Stomach (tissue), 9 donors: Measurements from ENCODE around the gene GNB1L. TPM values are rescaled to one million over a fixed set of nuclear protein-coding genes. Genes with fewer than 3 reads are reported as not detected.

ENCODE experiments used
- DNase-seq, 2 donors: peaks; one replicate each; pipeline versions ENCODE4 v3.0.0 to v3.0.0-alpha.2; 2013 to 2019
- H3K27ac ChIP-seq, 5 donors: fragments of 200-600 bp in 4 of 5; sonication (generic) in 4 of 5; one replicate each; pipeline ENCODE4 v1.5.1; 2013 to 2019; ENCODE audit warnings: mild to moderate bottlenecking in 1 of 5, moderate library complexity in 1 of 5
- H3K27me3 ChIP-seq, 3 donors: fragments of 200-600 bp; sonication (generic); one replicate each; pipeline ENCODE4 v1.5.1; 2017 to 2019; ENCODE audit warnings: mixed run types in 1 of 3
- H3K36me3 ChIP-seq, 4 donors: fragments of 200-600 bp; sonication (generic); 1 replicate in 3 of 4; 2 replicates in 1 of 4; pipeline ENCODE4 v1.5.1; 2016 to 2019
- H3K4me1 ChIP-seq, 4 donors: fragments of 200-600 bp; sonication (generic); one replicate each; pipeline ENCODE4 v1.5.1; 2016 to 2019
- H3K4me3 ChIP-seq, 4 donors: fragments of 200-600 bp; sonication (generic) in 3 of 4; one replicate each; pipeline ENCODE4 v1.5.1; 2016 to 2019; ENCODE audit warnings: mild to moderate bottlenecking in 1 of 4
- H3K9me3 ChIP-seq, 4 donors: fragments of 200-600 bp; sonication (generic); one replicate each; pipeline ENCODE4 v1.5.1; 2016 to 2019
- EP300 ChIP-seq: sonication (generic); formaldehyde crosslinking; IDR thresholded peaks from one replicate; pipeline ENCODE4 v1.6.1; 2017; ENCODE audit warnings: antibody characterized with exemption
- POLR2A ChIP-seq, 4 donors: fragments of 450-650 bp; IDR thresholded peaks; one replicate each; pipeline ENCODE4 v1.6.1; 2016; ENCODE audit warnings: antibody characterized with exemption in 4 of 4, control low read depth in 2 of 4, mild to moderate bottlenecking in 1 of 4, moderate library complexity in 1 of 4
- POLR2AphosphoS5 ChIP-seq, 3 donors: sonication (generic); formaldehyde crosslinking; IDR thresholded peaks; one replicate each; pipeline ENCODE4 v1.6.1; 2016; ENCODE audit warnings: antibody characterized with exemption in 3 of 3
- WGBS, 5 donors: extraction: QIAGEN DNeasy Blood & Tissue Kit in 3 of 5; methylation state at CpG; one replicate each; pipeline versions ENCODE4 v1.1.5 to v1.1.7; 2013 to 2018; 5-methylcytosine and 5-hydroxymethylcytosine counted together
- intact Hi-C: fragments of 100-400 bp; cut with DNase I; formaldehyde crosslinking; loops from one replicate; pipeline ENCODE4 v1.15.1; 2023; ENCODE audit warnings: low total_unique reads
- polyA plus RNA-seq, 3 donors: library from polyadenylated mRNA; stranded (reverse); fragments of 200-250 nt; gene quantifications; one replicate each; pipeline ENCODE4 v1.2.3, GENCODE V29; 2013
- total RNA-seq, 5 donors: library from RNA; depleted of rRNA; stranded (reverse); fragments of >200 nt; gene quantifications; one replicate each; pipeline versions ENCODE4 v1.1.0 to v1.2.3, GENCODE V29; 2014 to 2016
- TF ChIP-seq, protein P1 (sequence below), 7 experiments: fragments of 450-650 bp in 4 of 7; fragments of 200-600 bp in 3 of 7; sonication (generic) in 3 of 7; IDR thresholded peaks; one replicate each; pipeline ENCODE4 v1.5.1; 2016 to 2019; ENCODE audit warnings: antibody characterized with exemption in 7 of 7, control low read depth in 2 of 7, mild to moderate bottlenecking in 1 of 7
- donor health status: healthy with polysubstance abuse.
- donor health status: Bipolar disorder and iron deficiency.
- donor health status: healthy.

Gene GNB1L
- total and polyA plus RNA-seq, 8 donors = 0.29 to 6.8 (median 3.1) TPM; not detected in 1

DNA sequence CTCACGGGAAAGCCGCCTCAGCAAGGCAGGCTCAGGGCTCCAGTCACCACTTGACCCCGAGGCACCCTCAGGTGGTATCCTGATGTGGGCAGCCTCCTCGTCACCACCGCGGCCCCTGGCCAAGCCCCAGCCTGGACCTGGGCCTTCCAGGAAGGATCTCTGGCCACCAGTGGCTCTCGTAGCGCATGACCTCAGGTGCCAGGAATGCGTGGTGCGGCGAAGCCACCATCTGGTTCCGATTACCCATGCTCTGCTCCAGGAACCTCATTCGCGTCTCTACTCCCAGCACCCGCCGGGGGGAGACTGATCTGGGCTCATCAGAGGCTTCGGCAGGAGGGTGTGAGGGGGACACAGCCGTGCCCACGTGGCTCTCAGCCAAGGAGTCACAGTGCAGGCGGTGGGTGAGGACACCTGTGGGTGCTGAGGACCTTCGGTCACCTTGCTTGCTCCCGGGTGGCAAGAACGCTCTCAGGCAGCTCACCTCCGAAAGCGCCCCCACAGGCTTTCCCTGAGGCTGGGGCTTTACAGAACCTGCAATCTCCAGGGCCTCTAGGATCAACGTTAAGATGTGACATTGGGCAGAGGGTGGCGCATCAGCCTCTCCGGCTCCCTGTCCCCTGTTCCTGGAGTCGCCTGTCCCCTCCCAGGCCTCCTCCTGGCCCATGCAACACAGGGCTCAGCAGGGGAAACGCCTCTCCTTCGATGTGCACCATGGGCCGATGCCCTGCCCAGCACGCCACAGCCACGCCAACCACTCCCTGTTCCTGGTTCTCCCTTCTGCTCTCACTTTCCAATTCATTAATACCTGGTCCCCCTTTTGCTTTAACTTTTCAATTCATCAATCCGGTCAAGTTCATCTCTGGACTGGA, 55.1 kb downstream of the GNB1L start:
- Histone ChIP-seq H3K27ac (no peak overlapping the region), H3K27me3 (no peaks in the 10 kb centered on the region), H3K36me3 (peaks cover 0 to 20% (median 10%) of the 10 kb centered on the region in 4 donors), H3K9me3 (no peaks in the 10 kb centered on the region), H3K4me3 (no peak overlapping the region), H3K4me1 (no peaks in the 10 kb centered on the region)
- 88 to 92% (median 90%) methylated on average over 26 to 35 of the region's 35 CpGs for WGBS, 5 donors
- DNase-seq = no peak
- no peak for TF ChIP-seq POLR2AphosphoS5 (IDR thresholded peaks at IDR 0.05)
- TF ChIP-seq, protein P1, sequence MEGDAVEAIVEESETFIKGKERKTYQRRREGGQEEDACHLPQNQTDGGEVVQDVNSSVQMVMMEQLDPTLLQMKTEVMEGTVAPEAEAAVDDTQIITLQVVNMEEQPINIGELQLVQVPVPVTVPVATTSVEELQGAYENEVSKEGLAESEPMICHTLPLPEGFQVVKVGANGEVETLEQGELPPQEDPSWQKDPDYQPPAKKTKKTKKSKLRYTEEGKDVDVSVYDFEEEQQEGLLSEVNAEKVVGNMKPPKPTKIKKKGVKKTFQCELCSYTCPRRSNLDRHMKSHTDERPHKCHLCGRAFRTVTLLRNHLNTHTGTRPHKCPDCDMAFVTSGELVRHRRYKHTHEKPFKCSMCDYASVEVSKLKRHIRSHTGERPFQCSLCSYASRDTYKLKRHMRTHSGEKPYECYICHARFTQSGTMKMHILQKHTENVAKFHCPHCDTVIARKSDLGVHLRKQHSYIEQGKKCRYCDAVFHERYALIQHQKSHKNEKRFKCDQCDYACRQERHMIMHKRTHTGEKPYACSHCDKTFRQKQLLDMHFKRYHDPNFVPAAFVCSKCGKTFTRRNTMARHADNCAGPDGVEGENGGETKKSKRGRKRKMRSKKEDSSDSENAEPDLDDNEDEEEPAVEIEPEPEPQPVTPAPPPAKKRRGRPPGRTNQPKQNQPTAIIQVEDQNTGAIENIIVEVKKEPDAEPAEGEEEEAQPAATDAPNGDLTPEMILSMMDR (IDR thresholded peaks at IDR 0.05) = no peak
- TF ChIP-seq EP300 = no peak
- no peak for TF ChIP-seq POLR2A (IDR thresholded peaks at IDR 0.05)
- intact Hi-C loops = no loop called here

DNA sequence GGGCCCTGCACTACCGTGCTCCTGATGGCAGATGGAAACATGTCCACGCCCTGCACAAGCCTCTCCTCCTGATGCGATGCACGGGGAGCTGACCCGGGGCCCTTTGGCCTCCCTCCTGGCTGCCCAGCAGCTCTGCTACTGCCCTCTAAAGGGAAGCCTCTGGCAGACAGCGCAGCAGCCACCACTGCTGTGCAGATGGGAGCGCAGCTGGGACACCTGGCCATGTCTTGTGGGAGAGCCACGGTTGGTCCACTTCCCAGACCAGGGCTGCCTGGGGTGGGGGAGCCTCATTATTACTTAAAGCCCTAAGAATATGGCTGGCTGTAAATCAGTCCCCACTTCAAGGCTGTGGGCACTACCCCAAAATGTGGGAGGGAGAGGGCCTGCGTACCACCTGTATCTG, 55.8 kb downstream of the GNB1L start:
- TF ChIP-seq EP300 (no peak), POLR2AphosphoS5 (IDR thresholded peaks at IDR 0.05) (no peak), POLR2A (IDR thresholded peaks at IDR 0.05) (no peak)
- TF ChIP-seq, protein P1 (IDR thresholded peaks at IDR 0.05) = no peak

DNA sequence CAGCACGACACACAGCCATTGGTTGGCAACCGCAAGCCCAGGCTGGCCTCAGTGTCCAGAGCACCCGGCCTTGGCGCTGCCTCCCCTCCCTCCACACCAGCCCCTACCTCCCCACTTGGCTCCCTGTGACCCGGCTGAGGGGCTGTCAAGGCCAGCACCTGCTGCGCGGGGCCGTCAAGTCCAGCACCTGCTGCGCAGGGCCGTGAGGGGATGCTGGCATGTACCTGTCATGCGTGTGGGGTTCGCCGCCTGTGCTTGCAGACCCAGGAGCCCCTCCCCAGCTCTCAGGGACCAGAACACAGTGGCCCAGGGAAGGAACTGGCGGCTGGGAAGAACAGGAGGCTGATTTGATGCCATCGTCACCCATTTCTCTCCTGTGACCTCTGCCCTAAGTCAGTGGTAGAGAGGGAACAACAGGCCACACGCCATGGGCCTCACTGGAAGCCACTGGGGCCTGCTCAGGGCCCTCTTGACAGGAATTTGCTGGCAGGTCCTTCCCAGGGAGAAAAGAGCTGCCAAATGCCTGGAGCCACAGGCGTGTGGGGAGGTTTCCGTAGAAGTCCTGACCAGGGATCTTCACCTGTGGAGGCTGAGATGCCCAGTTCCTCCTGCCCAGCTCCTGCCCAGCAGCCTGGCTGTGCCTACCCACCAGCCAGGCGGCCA, 56.5 kb downstream of the GNB1L start:
- Histone ChIP-seq H3K27me3 (no peaks in the 10 kb centered on the region), H3K9me3 (no peaks in the 10 kb centered on the region), H3K27ac (no peak overlapping the region), H3K4me3 (no peak overlapping the region), H3K36me3 (peaks cover 0 to 20% (median 10%) of the 10 kb centered on the region in 4 donors), H3K4me1 (no peaks in the 10 kb centered on the region)
- WGBS, 5 donors = 92 to 97% (median 94%) methylated on average over 15 to 19 of the region's 19 CpGs
- no peak for TF ChIP-seq POLR2AphosphoS5 (IDR thresholded peaks at IDR 0.05)
- no peak for TF ChIP-seq EP300
- TF ChIP-seq, protein P1 (IDR thresholded peaks at IDR 0.05) = no peak
- TF ChIP-seq POLR2A (IDR thresholded peaks at IDR 0.05) = no peak
- DNase-seq = no peak
- intact Hi-C loops = no loop called here

More for the DNA sequence above, 55.8 kb downstream of the GNB1L start:
- intact Hi-C loops = no loop called here
- Histone ChIP-seq H3K4me3 (no peak overlapping the region), H3K36me3 (peaks cover 0 to 20% (median 10%) of the 10 kb centered on the region in 4 donors), H3K27me3 (no peaks in the 10 kb centered on the region), H3K27ac (no peak overlapping the region), H3K9me3 (no peaks in the 10 kb centered on the region), H3K4me1 (no peaks in the 10 kb centered on the region)
- 69 to 90% (median 86%) methylated on average over 6 to 9 of the region's 9 CpGs for WGBS, 5 donors
- DNase-seq = no peak

DNA sequence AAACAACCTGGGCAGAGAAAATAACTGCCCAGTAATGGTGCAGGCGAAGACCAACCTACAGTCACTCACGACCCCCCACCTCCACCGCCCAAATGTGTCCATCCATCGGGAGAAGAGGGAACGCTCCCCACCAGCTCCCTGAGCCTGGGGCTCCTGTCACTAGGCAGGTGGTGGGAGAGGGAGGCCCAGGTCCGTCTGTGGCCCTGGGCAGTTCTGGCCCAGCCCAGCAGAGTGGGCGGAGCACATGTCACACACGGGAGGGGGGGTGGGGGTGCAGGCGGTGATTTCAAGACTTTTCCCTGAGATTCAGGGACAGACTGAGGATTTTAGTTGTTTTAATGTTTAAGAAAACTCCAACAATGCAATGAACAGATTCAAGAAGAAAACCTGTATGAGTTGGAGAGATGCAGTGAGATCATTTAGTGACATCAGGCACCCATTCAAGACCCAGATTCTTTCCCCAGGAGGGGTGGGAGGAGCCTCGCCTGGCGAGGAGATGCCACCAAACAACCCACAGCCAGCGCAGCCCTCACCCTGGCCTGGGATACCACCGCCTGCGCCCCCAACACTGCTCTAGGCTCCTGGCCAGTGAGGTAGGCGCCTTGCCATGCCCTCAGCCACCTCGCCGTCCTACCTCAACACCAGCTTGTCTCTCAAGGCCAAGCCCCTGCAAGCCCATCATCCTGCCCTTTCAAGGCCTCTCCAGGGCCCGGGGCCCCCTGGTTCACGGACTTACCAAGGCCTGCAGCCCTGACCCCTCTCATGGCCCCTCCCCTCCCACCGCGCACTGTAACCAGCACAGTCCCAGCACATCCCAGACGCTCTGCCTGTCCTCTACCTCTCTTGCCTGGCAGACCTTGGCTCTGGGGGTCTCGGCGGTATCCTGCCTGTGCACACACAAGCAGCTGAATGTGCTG, 57.3 kb downstream of the GNB1L start:
- DNase-seq = no peak
- Histone ChIP-seq H3K36me3 (peaks cover 0 to 22% (median 12%) of the 10 kb centered on the region in 4 donors), H3K27me3 (no peaks in the 10 kb centered on the region), H3K9me3 (peaks cover 0 to 7% (median 3%) of the 10 kb centered on the region in 4 donors), H3K4me3 (no peak overlapping the region), H3K4me1 (no peaks in the 10 kb centered on the region), H3K27ac (no peak overlapping the region)
- no peak for TF ChIP-seq EP300
- TF ChIP-seq, protein P1 (IDR thresholded peaks at IDR 0.05) = no peak
- TF ChIP-seq POLR2AphosphoS5 (IDR thresholded peaks at IDR 0.05) = no peak
- TF ChIP-seq POLR2A (IDR thresholded peaks at IDR 0.05) = no peak
- intact Hi-C loops = no loop called here
- 76 to 83% (median 79%) methylated on average over 22 to 24 of the region's 24 CpGs for WGBS, 5 donors
